Lung (tissue), 12 donors: ENCODE data around the gene CLTC. TPM values are rescaled to one million over a fixed set of nuclear protein-coding genes. Genes with fewer than 3 reads are reported as not detected.

ENCODE experiments used
- ATAC-seq: fragments of 200-7000 bp; cut with Tn5 transposase; one replicate; pipeline ENCODE4 v1.9.1; 2020; ENCODE audit warnings: moderate number of reproducible peaks; ENCODE audit not compliant: insufficient read depth, low FRiP score
- DNase-seq, 3 donors: peaks; one replicate each; pipeline ENCODE4 v3.0.0-alpha.2; 2013 to 2017
- H3K27ac ChIP-seq, 2 donors: one replicate each; pipeline ENCODE4 v1.5.1; 2013; ENCODE audit warnings: mild to moderate bottlenecking in 2 of 2, moderate library complexity in 2 of 2, control low read depth in 1 of 2, inconsistent platforms in 1 of 2, low read depth in 1 of 2, low read length in 1 of 2
- H3K27me3 ChIP-seq, 3 donors: one replicate each; pipeline ENCODE4 v1.5.1; 2013; ENCODE audit warnings: low read length in 2 of 3; ENCODE audit not compliant: control insufficient read depth in 3 of 3, insufficient read depth in 3 of 3
- H3K36me3 ChIP-seq, 4 donors: one replicate each; pipeline ENCODE4 v1.5.1; 2013; ENCODE audit warnings: low read length in 4 of 4, mild to moderate bottlenecking in 1 of 4, moderate library complexity in 1 of 4; ENCODE audit not compliant: control insufficient read depth in 4 of 4, insufficient read depth in 4 of 4
- H3K4me1 ChIP-seq, 5 donors: one replicate each; pipeline ENCODE4 v1.5.1; 2013; ENCODE audit warnings: low read length in 5 of 5, mild to moderate bottlenecking in 2 of 5, moderate library complexity in 1 of 5; ENCODE audit not compliant: control insufficient read depth in 5 of 5, insufficient read depth in 5 of 5
- H3K4me3 ChIP-seq: one replicate; pipeline ENCODE4 v1.5.1; 2013; ENCODE audit warnings: mild to moderate bottlenecking, control low read depth, moderate library complexity
- H3K9ac ChIP-seq, 2 donors: one replicate each; pipeline ENCODE4 v1.5.1; 2013; ENCODE audit warnings: low read length in 2 of 2, control low read depth in 1 of 2; ENCODE audit not compliant: insufficient read depth in 1 of 2
- H3K9me3 ChIP-seq, 4 donors: one replicate each; pipeline ENCODE4 v1.5.1; 2013; ENCODE audit warnings: low read length in 3 of 4, mild to moderate bottlenecking in 1 of 4, moderate library complexity in 1 of 4; ENCODE audit not compliant: control insufficient read depth in 4 of 4, insufficient read depth in 3 of 4
- WGBS, 2 donors: extraction: QIAGEN DNeasy Blood & Tissue Kit; methylation state at CpG; one replicate each; pipeline ENCODE4 v1.1.7; 2013; 5-methylcytosine and 5-hydroxymethylcytosine counted together
- polyA plus RNA-seq, 2 donors: library from polyadenylated mRNA; stranded (reverse); fragments of 200-250 nt; gene quantifications; one replicate each; pipeline ENCODE4 v1.2.1, GENCODE V29; 2013
- total RNA-seq, 2 donors: library from RNA; depleted of rRNA in 1 of 2; stranded (reverse); fragments of >200 nt in 1 of 2; gene quantifications; one replicate each; pipeline ENCODE4 v1.2.1, GENCODE V29; 2014 to 2021
- TF ChIP-seq, protein P1 (sequence below): IDR thresholded peaks from 2 replicates; pipeline ENCODE4 v1.5.1; 2012; ENCODE audit warnings: mild to moderate bottlenecking; ENCODE audit errors: control extremely low read depth, extremely low read depth
- donor health status: control.
- donor health status: control.
- donor health status: Bipolar disorder and iron deficiency.
- donor health status: healthy.
- donor health status: DM: yes; HTN: yes; CAD: no.

CLTC gene
- total and polyA plus RNA-seq, 4 donors: 87.7 to 246 (median 162) TPM

DNA sequence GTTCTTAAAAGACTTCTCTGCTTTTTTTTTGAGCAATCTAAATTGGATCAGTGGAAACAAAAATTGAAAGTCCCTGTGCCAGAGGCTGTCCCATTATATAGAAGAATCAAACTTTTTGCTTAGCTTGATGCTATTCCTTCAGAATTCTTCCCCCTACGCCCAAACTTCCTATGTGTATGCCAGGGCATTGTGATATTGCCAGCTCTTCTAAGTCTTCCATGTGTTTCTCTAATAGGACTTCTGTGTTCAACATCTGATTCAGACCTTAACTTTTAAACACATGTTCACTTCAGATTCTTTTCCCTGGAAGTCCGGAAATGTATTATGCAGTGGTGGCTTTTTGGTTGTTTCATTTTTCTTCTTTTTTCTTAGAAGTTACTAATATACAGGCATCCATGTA, 68.8 kb downstream of the CLTC start:
- no peak overlapping the region for H3K9ac ChIP-seq
- H3K27me3 ChIP-seq: no peaks in the 10 kb centered on the region
- WGBS, 2 donors: 85 to 92% methylated on average over 2 of the region's 2 CpGs
- TF ChIP-seq, protein P1, sequence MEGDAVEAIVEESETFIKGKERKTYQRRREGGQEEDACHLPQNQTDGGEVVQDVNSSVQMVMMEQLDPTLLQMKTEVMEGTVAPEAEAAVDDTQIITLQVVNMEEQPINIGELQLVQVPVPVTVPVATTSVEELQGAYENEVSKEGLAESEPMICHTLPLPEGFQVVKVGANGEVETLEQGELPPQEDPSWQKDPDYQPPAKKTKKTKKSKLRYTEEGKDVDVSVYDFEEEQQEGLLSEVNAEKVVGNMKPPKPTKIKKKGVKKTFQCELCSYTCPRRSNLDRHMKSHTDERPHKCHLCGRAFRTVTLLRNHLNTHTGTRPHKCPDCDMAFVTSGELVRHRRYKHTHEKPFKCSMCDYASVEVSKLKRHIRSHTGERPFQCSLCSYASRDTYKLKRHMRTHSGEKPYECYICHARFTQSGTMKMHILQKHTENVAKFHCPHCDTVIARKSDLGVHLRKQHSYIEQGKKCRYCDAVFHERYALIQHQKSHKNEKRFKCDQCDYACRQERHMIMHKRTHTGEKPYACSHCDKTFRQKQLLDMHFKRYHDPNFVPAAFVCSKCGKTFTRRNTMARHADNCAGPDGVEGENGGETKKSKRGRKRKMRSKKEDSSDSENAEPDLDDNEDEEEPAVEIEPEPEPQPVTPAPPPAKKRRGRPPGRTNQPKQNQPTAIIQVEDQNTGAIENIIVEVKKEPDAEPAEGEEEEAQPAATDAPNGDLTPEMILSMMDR: no peak
- H3K4me3 ChIP-seq: no peak overlapping the region
- H3K27ac ChIP-seq: no peak overlapping the region
- ATAC-seq: no peak
- DNase-seq: no peak
- H3K4me1 ChIP-seq: no peaks in the 10 kb centered on the region
- H3K36me3 ChIP-seq: peaks cover 22 to 48% (median 40%) of the 10 kb centered on the region in 4 donors
- no peaks in the 10 kb centered on the region for H3K9me3 ChIP-seq

DNA sequence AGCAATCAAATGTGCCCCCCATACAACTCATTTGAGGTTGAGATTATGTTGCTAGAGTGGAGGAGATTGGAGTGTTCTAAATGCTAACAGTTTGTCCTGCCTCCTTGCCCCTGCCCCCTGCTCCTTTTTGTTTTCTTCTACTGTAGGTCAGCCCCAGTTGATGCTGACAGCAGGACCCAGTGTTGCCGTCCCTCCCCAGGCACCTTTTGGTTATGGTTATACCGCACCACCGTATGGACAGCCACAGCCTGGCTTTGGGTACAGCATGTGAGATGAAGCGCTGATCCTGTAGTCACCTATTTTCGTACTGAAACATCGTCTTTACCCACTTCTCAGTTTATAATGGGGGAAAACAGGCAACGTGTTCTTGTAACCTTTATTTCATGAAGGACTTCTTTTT, 73.9 kb downstream of the CLTC start:
- H3K4me1 ChIP-seq: no peaks in the 10 kb centered on the region
- 91 to 94% methylated on average over 7 of the region's 7 CpGs for WGBS, 2 donors
- peaks cover 15 to 64% (median 42%) of the 10 kb centered on the region in 4 donors for H3K36me3 ChIP-seq
- TF ChIP-seq, protein P1: no peak
- no peak overlapping the region for H3K27ac ChIP-seq
- no peak for DNase-seq
- ATAC-seq: no peak
- H3K4me3 ChIP-seq: no peak overlapping the region
- H3K9ac ChIP-seq: no peak overlapping the region
- H3K27me3 ChIP-seq: no peaks in the 10 kb centered on the region
- H3K9me3 ChIP-seq: no peaks in the 10 kb centered on the region

DNA sequence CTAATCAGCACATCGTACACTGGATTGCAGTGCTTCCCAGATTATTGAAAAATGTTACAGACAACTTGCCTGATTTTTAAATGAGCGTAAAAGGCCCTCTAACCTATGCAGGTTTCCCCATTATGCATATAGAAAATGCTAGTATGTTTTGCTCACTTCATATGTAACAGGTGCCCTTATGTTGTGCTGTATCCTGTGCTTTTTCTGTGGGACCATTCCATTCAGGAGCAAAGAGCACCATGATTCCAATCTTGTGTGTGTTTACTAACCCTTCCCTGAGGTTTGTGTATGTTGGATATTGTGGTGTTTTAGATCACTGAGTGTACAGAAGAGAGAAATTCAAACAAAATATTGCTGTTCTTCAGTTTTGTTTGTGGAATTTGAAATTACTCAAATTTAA, 74.6 kb downstream of the CLTC start:
- TF ChIP-seq, protein P1: no peak
- Histone ChIP-seq H3K4me3 (no peak overlapping the region), H3K27ac (no peak overlapping the region), H3K9ac (no peak overlapping the region), H3K36me3 (peaks cover 19 to 70% (median 44%) of the 10 kb centered on the region in 4 donors), H3K9me3 (no peaks in the 10 kb centered on the region), H3K4me1 (no peaks in the 10 kb centered on the region), H3K27me3 (no peaks in the 10 kb centered on the region)
- 94 to 96% methylated on average over 2 of the region's 2 CpGs for WGBS, 2 donors
- DNase-seq: no peak
- no peak for ATAC-seq

DNA sequence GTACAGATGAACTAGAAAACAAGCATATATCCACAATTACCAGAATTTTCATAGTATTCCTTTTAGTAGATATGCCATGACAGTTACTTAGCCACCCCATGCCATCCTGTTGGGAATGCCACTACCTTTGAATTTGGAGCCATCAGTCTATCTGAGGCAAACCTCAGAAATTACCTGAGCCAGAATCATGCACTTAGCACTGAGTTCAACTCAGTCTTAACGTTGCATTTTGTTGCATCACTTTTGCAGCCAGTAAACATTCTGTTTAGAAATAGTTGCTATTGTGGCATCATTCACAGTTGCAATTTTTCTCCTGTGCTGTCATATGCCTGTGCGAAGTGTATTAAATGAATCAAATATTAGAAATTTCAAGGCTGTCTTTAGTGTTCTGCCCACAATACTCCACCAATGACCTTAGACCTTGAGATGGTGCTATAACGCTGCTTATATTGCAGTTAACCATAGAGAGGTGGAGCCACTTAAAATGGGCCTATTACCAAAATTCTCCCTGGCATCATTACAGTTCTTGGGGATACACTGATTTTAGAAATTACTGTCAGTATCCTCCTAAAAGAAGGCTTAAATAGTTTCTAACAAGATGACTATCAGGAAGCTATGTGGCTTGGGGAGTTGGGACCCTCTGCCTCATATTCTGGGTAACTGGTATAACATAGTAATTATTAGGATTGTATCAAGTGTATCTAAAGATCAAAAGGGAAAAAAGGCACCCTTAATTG, 76.4 kb downstream of the CLTC start:
- TF ChIP-seq, protein P1: no peak
- Histone ChIP-seq H3K4me3 (no peak overlapping the region), H3K27me3 (no peaks in the 10 kb centered on the region), H3K27ac (no peak overlapping the region), H3K4me1 (no peaks in the 10 kb centered on the region), H3K9ac (no peak overlapping the region), H3K9me3 (peaks cover 0 to 1% (median 0%) of the 10 kb centered on the region in 4 donors), H3K36me3 (peaks cover 21 to 58% (median 42%) of the 10 kb centered on the region in 4 donors)
- DNase-seq (no peak), ATAC-seq (no peak)
- WGBS, 2 donors: 52 to 66% methylated on average over 3 of the region's 3 CpGs
